ENCODE results near the gene FAM240A.
"Not testable (repeated sequence)": the region's sequence is repeated elsewhere in the genome, so short reads cannot be mapped to it uniquely, and the experiment has no call there.

Gene FAM240A

GRCh38 chr3:46612324-46612723, at the start of gene FAM240A:
Gene FAM240A, plus strand, starts transcription at chr3:46612525. Its CDS starts 159 bp downstream, at chr3:46612684.
- Mint-ChIP-seq H3K27me3 (ENCODE audit: low read depth) (peaks cover 37% of the 10 kb centered on the region), H3K9me3 (no peaks in the 10 kb centered on the region), H3K4me3 (no peak within 1 kb of the TSS), H3K27ac (no peak within 1 kb of the TSS), H3K36me3 (ENCODE audit: low read depth) (no peaks in the 10 kb centered on the region), H3K4me1 (ENCODE audit: low read depth) (no peaks in the 10 kb centered on the region)

GRCh38 chr3:46564190-46565021, 47.9 kb upstream of the FAM240A start:
- Mint-ChIP-seq H3K4me1 (ENCODE audit: low read depth) (peaks cover 13% of the 10 kb centered on the region), H3K36me3 (ENCODE audit: low read depth) (peaks cover 5% of the 10 kb centered on the region), H3K27me3 (ENCODE audit: low read depth) (peaks cover 74% of the 10 kb centered on the region), H3K27ac (no peak overlapping the region), H3K9me3 (no peaks in the 10 kb centered on the region), H3K4me3 (no peak overlapping the region)

- Mint-ChIP-seq H3K27ac (no peak overlapping the region), H3K4me3 (peak overlapping the region; percentile 67), H3K4me1 (ENCODE audit: low read depth) (peaks cover 13% of the 10 kb centered on the region), H3K36me3 (ENCODE audit: low read depth) (peaks cover 6% of the 10 kb centered on the region), H3K27me3 (ENCODE audit: low read depth) (peaks cover 74% of the 10 kb centered on the region), H3K9me3 (no peaks in the 10 kb centered on the region)
Measured at GRCh38 chr3:46565077-46565476, 47.2 kb upstream of the FAM240A start.

DNA sequence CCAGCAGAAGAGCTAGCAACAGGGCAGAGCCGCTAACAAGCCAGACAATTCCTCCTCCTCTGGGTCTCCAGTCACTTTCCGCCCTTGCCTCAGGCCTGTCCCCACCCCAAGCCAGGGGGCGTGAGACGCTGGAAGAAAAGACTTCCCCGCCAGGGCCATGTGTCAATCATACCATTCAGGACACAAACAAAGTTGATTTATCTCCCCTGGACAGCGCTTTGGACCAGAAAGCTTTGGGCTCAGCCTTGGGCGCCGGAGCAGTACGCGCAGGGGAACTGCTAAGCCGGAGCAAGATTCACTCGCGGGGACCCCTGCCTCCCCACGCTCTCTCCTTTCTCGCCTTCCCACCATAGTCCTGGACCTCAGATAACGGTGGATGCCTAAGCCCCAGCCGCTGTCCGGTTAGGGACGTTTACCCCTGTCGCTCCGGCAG, 46.7 kb upstream of the FAM240A start:
- peaks cover 13% of the 10 kb centered on the region for H3K4me1 Mint-ChIP-seq (ENCODE audit: low read depth)
- peak overlapping the region; percentile 67 for H3K4me3 Mint-ChIP-seq
- H3K27ac Mint-ChIP-seq = no peak overlapping the region
- H3K9me3 Mint-ChIP-seq = no peaks in the 10 kb centered on the region
- peaks cover 6% of the 10 kb centered on the region for H3K36me3 Mint-ChIP-seq (ENCODE audit: low read depth)
- H3K27me3 Mint-ChIP-seq (ENCODE audit: low read depth) = peaks cover 74% of the 10 kb centered on the region

GRCh38 chr3:46566040-46566641, 46.2 kb upstream of the FAM240A start, which contains the start of gene LRRC2:
Gene LRRC2, minus strand, starts transcription at chr3:46566302. Its CDS starts 14,711 bp downstream, at chr3:46551591.
- Mint-ChIP-seq H3K27ac (no peak within 1 kb of the TSS), H3K4me3 (peak within 1 kb of the TSS; percentile 67), H3K36me3 (ENCODE audit: low read depth) (peaks cover 6% of the 10 kb centered on the region), H3K27me3 (ENCODE audit: low read depth) (peaks cover 71% of the 10 kb centered on the region), H3K4me1 (ENCODE audit: low read depth) (peaks cover 13% of the 10 kb centered on the region), H3K9me3 (no peaks in the 10 kb centered on the region)

GRCh38 chr3:46571684-46572083, 40.6 kb upstream of the FAM240A start:
- Mint-ChIP-seq H3K4me3 (no peak overlapping the region), H3K9me3 (no peaks in the 10 kb centered on the region), H3K27ac (no peak overlapping the region), H3K27me3 (ENCODE audit: low read depth) (peaks cover 41% of the 10 kb centered on the region), H3K4me1 (ENCODE audit: low read depth) (no peaks in the 10 kb centered on the region), H3K36me3 (ENCODE audit: low read depth) (peaks cover 3% of the 10 kb centered on the region)

DNA sequence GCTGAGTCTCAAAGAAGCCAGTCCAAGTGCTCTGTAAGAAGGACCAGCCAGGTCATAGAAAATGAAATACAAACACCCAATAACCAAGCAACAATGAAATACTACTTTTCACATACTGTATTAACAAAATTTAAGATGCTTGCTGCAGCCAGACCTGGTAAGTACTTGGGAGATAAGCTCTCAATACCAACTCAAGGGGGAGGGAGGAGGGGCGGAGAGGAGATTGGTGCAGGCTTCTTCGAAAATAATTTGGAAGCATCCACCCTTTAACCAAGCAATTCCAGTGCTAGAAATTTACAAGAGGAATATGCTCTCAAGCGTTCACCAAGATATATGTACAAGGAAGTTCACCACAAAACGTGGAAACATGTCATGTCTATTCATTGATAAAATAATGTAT, 38.6 kb upstream of the FAM240A start:
- Mint-ChIP-seq H3K27me3 (ENCODE audit: low read depth) (peaks cover 29% of the 10 kb centered on the region), H3K36me3 (ENCODE audit: low read depth) (peaks cover 3% of the 10 kb centered on the region), H3K4me1 (ENCODE audit: low read depth) (no peaks in the 10 kb centered on the region), H3K4me3 (no peak overlapping the region), H3K27ac (no peak overlapping the region), H3K9me3 (no peaks in the 10 kb centered on the region)

DNA sequence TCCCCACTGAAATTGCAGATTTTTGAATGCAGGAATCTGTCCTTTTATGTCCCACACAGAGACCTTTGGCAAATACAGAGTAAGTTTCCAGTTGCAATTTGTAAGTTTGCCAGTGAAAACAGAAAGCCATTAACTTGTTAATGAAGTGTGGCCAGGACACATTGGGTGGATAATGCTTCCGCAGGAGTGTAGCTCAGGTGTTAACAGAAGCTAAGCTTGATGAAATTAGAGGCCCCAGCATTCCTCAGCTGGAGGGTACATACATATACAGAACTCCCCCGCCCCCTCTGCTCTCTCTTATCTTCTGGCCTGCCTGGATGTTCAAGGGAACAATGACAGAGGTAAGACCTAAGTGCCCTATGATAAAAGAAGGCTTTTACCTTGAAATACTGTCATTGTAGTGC, 38.1 kb upstream of the FAM240A start:
- Mint-ChIP-seq H3K27me3 (ENCODE audit: low read depth) (peaks cover 26% of the 10 kb centered on the region), H3K9me3 (no peaks in the 10 kb centered on the region), H3K4me3 (no peak overlapping the region), H3K36me3 (ENCODE audit: low read depth) (peaks cover 3% of the 10 kb centered on the region), H3K27ac (no peak overlapping the region), H3K4me1 (ENCODE audit: low read depth) (peaks cover 2% of the 10 kb centered on the region)

DNA sequence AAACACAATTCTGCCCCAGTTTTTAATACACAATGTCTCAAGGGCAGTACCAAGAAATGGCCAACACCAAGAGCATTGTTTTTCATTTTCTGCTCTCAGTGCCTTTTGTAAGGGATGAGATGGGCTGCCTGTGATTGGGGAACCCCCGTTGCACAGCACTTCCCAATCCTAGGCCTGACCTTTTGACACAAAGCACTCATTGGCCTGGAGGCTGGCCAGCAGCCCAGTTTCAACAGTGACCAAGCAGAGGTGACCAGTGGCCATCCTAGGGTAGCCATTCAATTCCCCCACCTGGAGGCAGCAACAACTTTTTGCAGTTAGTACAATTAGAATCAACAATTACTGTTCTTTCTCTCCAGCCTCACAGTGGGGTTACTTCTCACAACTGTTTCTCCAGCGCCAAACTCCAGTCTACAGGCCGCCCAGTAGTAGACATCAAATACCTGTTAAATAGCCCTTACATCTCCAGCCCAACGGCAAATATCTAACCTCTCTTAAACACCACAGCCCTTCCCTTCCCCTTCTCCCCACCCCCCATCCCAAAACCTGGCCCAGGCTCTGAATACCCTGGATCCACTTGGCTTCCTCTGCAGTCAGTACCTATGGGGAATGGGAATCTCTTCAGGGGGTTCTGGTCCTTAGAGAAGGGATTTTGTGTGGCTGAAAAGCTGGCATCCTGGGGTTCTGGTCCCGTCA, 37.3 kb upstream of the FAM240A start:
- Mint-ChIP-seq H3K4me3 (no peak overlapping the region), H3K9me3 (no peaks in the 10 kb centered on the region), H3K36me3 (ENCODE audit: low read depth) (peaks cover 2% of the 10 kb centered on the region), H3K4me1 (ENCODE audit: low read depth) (peaks cover 2% of the 10 kb centered on the region), H3K27ac (no peak overlapping the region), H3K27me3 (ENCODE audit: low read depth) (peaks cover 22% of the 10 kb centered on the region)

GRCh38 chr3:46575577-46576222, 36.6 kb upstream of the FAM240A start:
- no peak overlapping the region for H3K4me3 Mint-ChIP-seq
- peaks cover 17% of the 10 kb centered on the region for H3K27me3 Mint-ChIP-seq (ENCODE audit: low read depth)
- peaks cover 2% of the 10 kb centered on the region for H3K4me1 Mint-ChIP-seq (ENCODE audit: low read depth)
- no peak overlapping the region for H3K27ac Mint-ChIP-seq
- H3K36me3 Mint-ChIP-seq (ENCODE audit: low read depth) = peaks cover 2% of the 10 kb centered on the region
- no peaks in the 10 kb centered on the region for H3K9me3 Mint-ChIP-seq

GRCh38 chr3:46576386-46576785, 35.9 kb upstream of the FAM240A start:
- H3K36me3 Mint-ChIP-seq (ENCODE audit: low read depth) = peaks cover 2% of the 10 kb centered on the region
- peaks cover 24% of the 10 kb centered on the region for H3K27me3 Mint-ChIP-seq (ENCODE audit: low read depth)
- no peak overlapping the region for H3K27ac Mint-ChIP-seq
- no peaks in the 10 kb centered on the region for H3K9me3 Mint-ChIP-seq
- H3K4me1 Mint-ChIP-seq (ENCODE audit: low read depth) = peaks cover 2% of the 10 kb centered on the region
- H3K4me3 Mint-ChIP-seq = no peak overlapping the region

GRCh38 chr3:46576879-46577278, 35.4 kb upstream of the FAM240A start:
- peaks cover 2% of the 10 kb centered on the region for H3K4me1 Mint-ChIP-seq (ENCODE audit: low read depth)
- no peaks in the 10 kb centered on the region for H3K9me3 Mint-ChIP-seq
- H3K27ac Mint-ChIP-seq = no peak overlapping the region
- no peaks in the 10 kb centered on the region for H3K36me3 Mint-ChIP-seq (ENCODE audit: low read depth)
- peaks cover 26% of the 10 kb centered on the region for H3K27me3 Mint-ChIP-seq (ENCODE audit: low read depth)
- H3K4me3 Mint-ChIP-seq = no peak overlapping the region

GRCh38 chr3:46577580-46578249, 34.6 kb upstream of the FAM240A start:
- peaks cover 32% of the 10 kb centered on the region for H3K27me3 Mint-ChIP-seq (ENCODE audit: low read depth)
- not testable (repeated sequence) for H3K9me3 Mint-ChIP-seq; H3K4me3 Mint-ChIP-seq; H3K36me3 Mint-ChIP-seq (ENCODE audit: low read depth); H3K4me1 Mint-ChIP-seq (ENCODE audit: low read depth); H3K27ac Mint-ChIP-seq
